GM21423 (cell line): ENCODE data around the gene GNG12.
A peak's percentile ranks its signal among the peaks of the same experiment; 100 is the strongest.

Experiments
- ATAC-seq: cut with Tn5 transposase; IDR thresholded peaks from one replicate; pipeline ENCODE4 v1.9.1; 2021; ENCODE audit warnings: mild to moderate bottlenecking, moderate library complexity; ENCODE audit not compliant: unreplicated experiment

Gene GNG12

GRCh38 chr1:67832737-67833601, at the start of gene GNG12:
TSS of gene GNG12 (minus strand) at chr1:67833467. CDS start at chr1:67707686, 125,781 bp downstream.
- ATAC-seq, result peak; percentile 44

GRCh38 chr1:67882196-67882958, 49.1 kb upstream of the GNG12 start:
- no peak for ATAC-seq

DNA sequence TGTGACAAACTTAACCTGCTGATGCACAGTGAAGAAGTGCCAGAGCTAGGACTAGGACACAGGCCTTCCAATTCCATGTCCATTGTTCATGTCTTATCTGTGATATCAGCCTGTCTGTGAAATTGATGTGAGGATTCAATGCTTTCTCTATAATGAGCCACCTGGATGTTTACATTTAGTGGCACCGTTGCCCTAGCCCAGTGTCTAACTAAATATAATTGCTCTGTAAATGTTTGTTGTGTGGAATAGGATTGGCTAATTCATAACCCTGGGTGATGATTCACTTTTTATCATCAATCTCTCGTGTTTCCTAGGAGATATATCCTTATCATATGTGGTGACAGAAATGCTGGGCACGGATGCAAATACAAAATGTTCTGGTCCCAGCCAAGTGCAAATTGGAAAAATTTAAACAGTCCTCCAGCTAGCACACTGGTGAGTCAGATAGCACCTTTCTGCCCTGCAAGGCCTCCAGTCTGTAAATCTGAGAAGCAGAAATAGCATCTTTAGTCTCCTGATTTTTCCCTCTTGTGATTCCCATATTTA, 46.9 kb upstream of the GNG12 start:
- no peak for ATAC-seq

- no peak for ATAC-seq
These were observed 46.2 kb upstream of the GNG12 start for GRCh38 chr1:67879485-67879884.

DNA sequence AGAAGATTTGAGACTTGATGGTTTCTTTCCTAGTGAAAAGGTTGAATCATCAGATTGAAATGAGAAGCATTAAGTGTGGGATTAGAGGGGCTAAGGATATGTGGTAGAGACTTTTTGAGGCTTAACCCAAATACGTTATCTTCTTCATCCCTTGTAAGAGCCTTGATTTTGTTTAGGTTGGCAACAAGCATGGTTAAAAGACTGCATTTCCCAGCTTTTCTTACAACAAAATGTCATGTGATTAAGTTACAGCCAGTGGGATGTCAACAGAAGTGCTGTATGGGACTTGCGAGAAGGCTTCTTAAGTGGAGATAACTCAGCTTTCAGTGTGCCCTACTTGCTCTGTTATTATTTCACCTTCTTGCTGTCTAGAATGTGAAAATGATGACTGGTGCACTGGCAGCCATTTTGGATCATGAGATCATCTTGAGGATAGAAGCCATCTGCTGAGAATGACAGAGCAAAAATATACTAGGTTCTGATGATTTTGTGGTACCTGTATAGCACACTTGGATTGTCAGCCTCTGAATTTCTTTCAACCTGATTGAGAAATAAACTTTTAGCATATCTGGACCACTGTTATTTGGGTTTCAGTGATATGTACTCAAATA, 41.3 kb upstream of the GNG12 start:
- ATAC-seq, result no peak

DNA sequence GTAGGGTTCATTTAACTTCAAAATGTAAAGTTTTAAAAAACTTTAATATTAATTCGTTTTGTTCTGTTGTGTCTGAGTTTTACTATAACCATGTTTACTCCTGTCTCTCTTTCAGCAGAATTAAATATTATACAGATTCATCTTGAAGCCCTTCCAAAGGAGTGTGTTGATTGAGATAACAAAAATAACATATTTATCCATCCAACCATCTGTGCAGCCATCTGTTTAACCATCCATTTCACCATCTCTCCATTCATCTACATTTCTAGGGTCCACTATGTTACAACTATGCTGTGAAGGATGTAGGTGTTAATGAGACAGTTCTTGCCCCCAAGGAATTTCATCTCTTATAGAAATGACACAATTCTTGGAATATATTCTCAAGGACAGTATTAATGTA, 36.0 kb upstream of the GNG12 start:
- no peak for ATAC-seq

DNA sequence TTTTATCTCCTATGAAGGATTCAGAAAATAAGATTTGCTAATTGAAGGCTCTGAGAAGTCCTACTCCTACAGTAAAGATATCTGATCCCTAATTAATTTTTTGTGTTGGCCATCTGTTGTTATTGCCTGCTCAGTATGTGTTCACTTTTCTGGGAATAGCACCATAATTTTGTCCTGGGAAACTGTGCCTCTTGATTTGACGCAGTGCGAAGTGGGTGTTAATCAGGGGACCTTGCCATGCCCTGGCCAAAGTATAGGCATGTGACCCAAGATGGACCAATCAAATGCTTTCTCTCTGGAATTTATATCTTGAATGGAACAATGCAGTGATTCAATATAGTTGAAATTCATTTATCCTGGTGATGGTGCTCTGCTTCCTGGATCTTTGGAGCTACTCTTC, 30.4 kb upstream of the GNG12 start:
- no peak for ATAC-seq

DNA sequence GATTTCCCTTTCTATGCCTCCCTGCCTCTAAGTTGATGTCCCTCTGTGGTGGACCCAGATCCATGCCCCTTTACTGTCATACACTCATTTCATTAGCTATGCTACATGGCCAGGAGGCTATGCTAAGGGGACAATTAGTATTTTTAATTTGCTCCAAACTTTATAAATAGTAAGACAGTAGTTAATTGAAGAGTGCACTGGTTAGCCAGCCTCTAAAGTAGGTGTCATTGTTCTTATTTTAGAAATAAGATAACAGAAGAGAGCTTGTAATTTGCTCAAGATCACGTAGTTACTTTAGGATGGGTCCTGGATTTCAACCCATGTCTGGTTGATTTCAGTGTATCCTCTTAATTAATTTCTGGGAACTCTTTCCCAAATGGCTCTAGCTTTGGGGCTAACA, 29.4 kb upstream of the GNG12 start:
- no peak for ATAC-seq

- no peak for ATAC-seq
These were observed 28.7 kb upstream of the GNG12 start for GRCh38 chr1:67861856-67862516.

DNA sequence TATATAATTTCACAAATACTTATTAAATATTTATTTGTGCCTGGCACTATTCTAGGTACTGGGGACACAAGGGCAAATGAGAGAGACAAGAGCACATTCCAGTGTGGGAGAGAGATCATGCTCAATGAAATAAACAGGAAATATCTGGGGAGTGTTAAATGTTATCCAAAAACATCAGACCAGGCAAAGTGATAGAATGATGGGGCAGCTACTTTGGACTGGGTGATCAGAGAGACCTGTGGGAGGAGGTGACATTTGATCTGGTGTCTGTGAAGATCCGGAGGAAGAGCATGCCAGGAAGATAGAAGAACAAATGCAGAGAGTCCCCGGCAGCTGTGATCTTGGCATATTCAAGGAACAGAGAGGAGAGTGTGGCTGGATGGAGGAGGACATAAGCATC, 27.5 kb upstream of the GNG12 start:
- ATAC-seq, result no peak

DNA sequence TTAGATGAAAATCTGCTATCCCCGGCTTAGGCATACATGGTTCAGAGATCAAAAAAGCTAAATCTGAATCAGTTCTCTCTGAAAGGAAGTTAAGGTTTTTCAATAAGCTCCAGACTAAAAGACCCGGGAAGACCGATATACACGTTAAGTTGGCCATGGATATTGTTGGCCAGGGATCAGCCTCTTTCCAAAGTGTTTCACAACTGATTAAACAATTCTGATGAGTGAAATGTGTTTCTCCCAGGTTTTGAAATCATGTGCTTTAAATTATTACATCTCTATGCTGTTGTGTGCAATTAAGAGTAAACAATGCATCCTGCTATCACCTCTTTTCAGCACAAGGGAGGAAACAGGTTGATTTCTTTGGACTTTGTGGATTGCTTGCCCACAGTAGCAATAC, 23.7 kb upstream of the GNG12 start:
- no peak for ATAC-seq

DNA sequence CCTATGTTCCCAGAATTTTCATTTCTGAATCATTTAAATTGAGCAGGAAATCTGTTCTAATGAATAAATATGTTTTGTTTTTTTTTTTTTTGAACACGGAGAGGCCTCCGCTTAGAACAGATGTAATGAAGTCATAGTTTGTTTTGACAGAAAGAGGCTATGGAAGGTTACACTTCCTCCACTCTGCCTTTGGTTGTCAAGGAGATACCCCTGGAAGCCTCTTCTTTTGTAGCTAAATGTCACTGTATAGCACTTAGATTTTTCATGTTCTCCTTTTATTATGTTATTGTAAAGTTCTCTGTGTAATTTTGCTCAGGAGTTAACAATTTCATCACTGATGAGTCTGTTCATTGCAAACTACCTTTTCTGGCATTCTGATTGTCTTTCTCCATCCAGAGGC, 22.7 kb upstream of the GNG12 start:
- no peak for ATAC-seq

DNA sequence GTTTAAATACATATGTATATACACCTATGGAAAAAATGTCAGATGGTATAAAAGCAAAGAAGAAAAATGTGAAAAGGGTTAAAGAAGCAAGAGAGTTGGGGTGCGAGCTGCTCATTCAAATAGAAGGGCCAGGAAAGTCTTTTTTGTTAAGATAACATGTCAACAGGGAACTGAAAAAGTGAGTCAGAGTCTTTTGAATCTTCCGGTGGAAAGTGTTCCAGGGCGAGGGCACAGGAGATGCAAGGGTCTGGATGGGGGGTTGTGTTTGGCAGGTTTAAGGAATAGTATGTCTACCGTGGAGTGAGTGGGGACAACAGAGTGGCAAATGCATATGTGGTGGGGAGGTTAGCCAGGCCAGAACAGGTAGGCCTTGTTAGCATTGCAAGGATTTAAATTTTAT, 22.2 kb upstream of the GNG12 start:
- ATAC-seq, result no peak

DNA sequence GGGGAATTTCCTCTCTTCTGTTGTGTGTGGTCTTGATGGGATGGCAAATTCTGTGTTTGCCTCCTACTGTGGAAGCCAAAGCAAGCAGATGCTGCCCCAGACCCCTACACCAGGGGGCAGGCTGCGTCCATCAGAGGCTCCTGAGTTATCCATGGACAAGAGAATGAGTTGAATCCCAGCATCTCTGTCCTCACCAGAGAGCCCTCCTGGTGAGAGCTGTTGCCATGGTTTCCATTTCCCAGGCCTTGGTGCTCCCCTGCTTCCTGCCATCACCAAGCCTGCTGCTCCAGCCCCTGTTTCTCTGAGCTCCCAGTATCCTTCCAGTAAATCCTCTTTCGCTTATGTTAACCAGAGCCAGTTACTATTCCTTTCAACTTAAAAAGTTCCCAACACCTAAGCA, 20.4 kb upstream of the GNG12 start:
- no peak for ATAC-seq

DNA sequence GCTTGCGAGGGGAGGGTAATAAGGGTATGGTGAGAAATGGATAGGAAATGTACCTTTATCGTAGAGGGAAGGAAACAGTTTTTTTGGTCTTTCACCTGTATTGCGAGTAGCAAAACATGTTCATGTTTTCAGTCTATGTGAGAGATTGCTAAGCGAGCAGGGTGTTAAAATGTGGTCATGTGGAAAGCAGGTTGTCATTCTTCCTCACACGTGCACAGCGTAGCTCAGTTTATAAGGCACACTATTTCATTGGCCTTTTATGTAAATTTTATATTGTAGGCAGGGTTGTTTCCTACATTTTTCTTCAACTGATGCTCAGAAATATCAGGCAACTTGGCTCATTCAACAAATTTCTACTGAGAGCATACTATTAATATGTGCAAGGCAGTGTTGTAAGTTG, 18.5 kb upstream of the GNG12 start:
- ATAC-seq, result no peak

- ATAC-seq, result no peak
These were observed 17.4 kb upstream of the GNG12 start for GRCh38 chr1:67850611-67851075.

DNA sequence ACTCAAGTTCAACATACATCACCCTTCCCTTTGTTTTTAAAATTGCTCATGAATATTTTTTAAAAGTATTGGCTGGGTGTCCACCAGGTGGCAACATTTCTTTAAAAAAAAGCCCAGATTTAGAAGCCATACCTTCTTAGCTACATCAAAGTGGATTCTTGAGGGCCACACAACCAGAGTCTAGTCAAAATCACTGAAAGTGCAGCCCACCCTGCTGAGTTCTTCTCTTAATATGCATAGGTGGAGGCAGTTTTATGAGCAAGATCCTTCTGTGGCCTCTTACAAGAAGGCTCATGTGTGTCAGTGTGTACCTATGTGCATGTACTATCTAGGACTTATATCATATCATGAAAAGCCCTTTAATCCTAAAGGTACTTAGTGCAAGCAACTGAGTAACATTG, 16.9 kb upstream of the GNG12 start:
- no peak for ATAC-seq

DNA sequence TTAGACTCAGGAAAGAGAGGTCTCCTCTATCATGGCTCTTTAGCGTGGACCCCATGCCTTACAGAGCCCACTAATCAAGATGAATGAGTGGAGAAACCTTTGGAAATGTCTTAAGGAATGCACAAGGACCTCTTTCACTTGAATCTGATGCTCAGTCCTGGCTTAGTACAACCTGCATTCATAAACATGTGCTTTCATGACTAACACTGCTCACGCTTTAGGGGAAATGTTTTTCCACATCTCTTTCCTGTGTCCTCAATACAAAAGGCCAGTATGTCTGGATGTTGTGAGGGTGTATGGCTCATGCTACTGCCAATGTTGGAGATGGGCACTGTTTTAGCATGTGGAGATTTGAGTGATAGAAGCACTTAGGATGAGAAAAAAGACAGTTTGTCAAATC, 14.2 kb upstream of the GNG12 start:
- no peak for ATAC-seq

GRCh38 chr1:67846538-67846937, 13.3 kb upstream of the GNG12 start:
- no peak for ATAC-seq

DNA sequence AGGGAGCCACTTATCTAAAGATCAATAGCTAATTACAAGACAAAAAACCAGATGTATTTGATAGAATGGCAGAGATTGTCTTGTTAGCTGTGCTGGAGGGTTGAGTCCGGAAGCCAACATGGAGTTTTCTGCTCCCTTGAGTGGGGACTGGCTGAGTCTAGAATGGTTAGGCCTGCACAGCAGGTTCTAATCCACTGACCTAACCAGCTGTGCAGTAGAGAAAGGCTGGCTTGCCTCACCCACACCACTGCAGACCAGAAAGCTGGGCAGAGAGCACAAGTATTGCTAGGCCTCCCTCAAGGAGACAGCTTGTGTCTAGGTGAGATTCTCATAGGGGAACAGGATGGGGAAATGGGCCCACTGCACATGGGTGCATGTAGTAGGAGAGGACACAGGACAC, 11.7 kb upstream of the GNG12 start:
- ATAC-seq, result no peak

- no peak for ATAC-seq
These were observed 10.5 kb upstream of the GNG12 start for GRCh38 chr1:67843746-67844145.
